ENCODE results near the gene LRIG3. TPM values are rescaled to one million over a fixed set of nuclear protein-coding genes. Genes with fewer than 3 reads are reported as not detected.

The LRIG3 gene
- polyA plus RNA-seq, 4 donors: 3.6 to 32.9 (median 12.7) TPM

DNA sequence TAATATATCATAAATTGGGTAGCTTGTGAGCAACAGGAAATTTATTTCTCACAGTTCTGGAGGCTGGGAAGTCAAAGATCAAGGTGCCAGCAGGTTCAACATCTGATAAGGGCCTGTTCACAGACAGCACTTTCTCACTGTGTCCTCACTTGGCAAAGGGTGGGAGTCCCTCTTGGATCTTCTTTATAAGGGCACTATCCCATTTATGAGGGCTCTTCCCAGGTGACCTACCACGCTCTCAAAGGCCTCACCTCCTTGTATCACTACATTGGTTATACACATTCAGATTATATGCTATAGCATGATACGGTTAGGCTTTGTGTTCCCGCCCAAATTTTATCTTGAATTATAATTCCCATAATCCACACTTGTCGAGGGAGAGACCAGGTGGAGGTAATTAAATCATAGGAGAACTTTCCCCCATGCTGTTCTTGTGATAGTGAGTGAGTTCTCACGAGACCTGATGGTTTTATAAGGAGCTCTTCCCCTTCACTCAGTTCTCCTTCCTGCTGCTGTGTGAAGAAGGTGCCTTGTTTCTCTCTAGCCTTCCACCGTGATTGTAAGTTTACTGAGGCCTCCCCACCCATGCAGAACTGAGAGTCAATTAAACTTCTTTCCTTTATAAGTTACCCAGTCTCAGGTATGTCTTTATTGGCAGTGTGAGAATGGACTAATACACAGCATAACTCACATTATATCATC lies 19.2 kb upstream of the LRIG3 start:
- no peak overlapping the region for H3K27ac ChIP-seq (ENCODE audit: low read depth in 1 of 3, low read length in 2 of 3)
- DNase-seq: no peak
- no peaks in the 10 kb centered on the region for H3K27me3 ChIP-seq (ENCODE audit: control insufficient read depth in 3 of 3, insufficient read depth in 3 of 3, low read length in 3 of 3)
- H3K4me3 ChIP-seq (ENCODE audit: low read depth in 1 of 3, low read length in 3 of 3): no peak overlapping the region
- H3K9me3 ChIP-seq (ENCODE audit: control insufficient read depth in 2 of 2, insufficient read depth in 1 of 2, low read depth in 1 of 2, low read length in 1 of 2): no peaks in the 10 kb centered on the region
- no peaks in the 10 kb centered on the region for H3K36me3 ChIP-seq (ENCODE audit: control insufficient read depth in 3 of 3, insufficient read depth in 2 of 3, low read depth in 1 of 3, low read length in 3 of 3)
- peaks cover 0 to 8% (median 0%) of the 10 kb centered on the region in 3 donors for H3K4me1 ChIP-seq (ENCODE audit: control insufficient read depth in 3 of 3, insufficient read depth in 2 of 3, low read depth in 1 of 3, low read length in 2 of 3)
- no peak for FAIRE-seq
- 55 to 74% (median 61%) methylated on average over 6 of the region's 6 CpGs for WGBS, 3 donors

DNA sequence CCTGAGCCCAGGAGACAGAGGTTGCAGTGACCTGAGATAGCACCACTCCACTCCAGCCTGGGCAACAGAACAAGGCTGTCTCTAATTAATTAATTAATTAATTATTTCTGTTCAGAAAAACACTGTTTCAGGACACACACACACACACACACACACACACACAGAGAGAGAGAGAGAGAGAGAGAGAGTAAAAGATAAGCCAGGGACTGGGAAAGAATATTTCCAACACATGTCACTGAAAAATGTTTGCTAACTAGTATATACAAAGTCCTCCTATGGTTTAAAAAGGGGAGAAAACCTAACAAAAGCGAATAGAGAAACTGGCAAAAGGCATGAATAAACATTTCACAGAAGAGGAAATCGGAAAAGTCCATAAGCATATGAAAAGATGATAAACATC lies 18.1 kb upstream of the LRIG3 start:
- 73 to 90% (median 84%) methylated on average over 2 of the region's 2 CpGs for WGBS, 3 donors
- FAIRE-seq: no peak
- no peaks in the 10 kb centered on the region for H3K36me3 ChIP-seq (ENCODE audit: control insufficient read depth in 3 of 3, insufficient read depth in 2 of 3, low read depth in 1 of 3, low read length in 3 of 3)

DNA sequence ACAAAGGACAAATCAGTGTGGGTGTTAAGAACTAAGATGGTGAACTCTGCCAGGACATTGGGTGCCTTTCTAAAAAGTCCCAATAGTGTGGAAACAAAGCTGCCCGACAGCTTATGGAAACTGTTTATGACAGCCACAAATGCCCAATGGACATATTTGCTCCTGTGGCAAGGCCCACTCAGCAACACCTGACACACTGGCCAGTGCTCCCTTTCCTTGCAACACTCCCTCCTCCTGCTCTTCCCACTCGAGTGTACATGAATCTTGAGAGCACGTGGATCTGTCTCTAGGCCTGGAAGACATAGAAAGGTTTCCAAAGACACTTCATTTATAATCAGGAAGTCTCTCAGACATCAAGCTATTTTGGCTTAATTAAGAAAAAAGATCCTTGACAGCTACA lies 14.2 kb upstream of the LRIG3 start:
- Histone ChIP-seq H3K9me3 (ENCODE audit: control insufficient read depth in 2 of 2, insufficient read depth in 1 of 2, low read depth in 1 of 2, low read length in 1 of 2) (no peaks in the 10 kb centered on the region), H3K4me1 (ENCODE audit: control insufficient read depth in 3 of 3, insufficient read depth in 2 of 3, low read depth in 1 of 3, low read length in 2 of 3) (peaks cover 0 to 1% (median 0%) of the 10 kb centered on the region in 3 donors), H3K27ac (ENCODE audit: low read depth in 1 of 3, low read length in 2 of 3) (no peak overlapping the region), H3K36me3 (ENCODE audit: control insufficient read depth in 3 of 3, insufficient read depth in 2 of 3, low read depth in 1 of 3, low read length in 3 of 3) (no peaks in the 10 kb centered on the region), H3K27me3 (ENCODE audit: control insufficient read depth in 3 of 3, insufficient read depth in 3 of 3, low read length in 3 of 3) (no peaks in the 10 kb centered on the region), H3K4me3 (ENCODE audit: low read depth in 1 of 3, low read length in 3 of 3) (no peak overlapping the region)
- FAIRE-seq (no peak), DNase-seq (no peak)
- WGBS, 3 donors: 68 to 87% (median 81%) methylated on average over 3 of the region's 3 CpGs

More for the DNA sequence above, 18.1 kb upstream of the LRIG3 start:
- H3K4me1 ChIP-seq (ENCODE audit: control insufficient read depth in 3 of 3, insufficient read depth in 2 of 3, low read depth in 1 of 3, low read length in 2 of 3): peaks cover 0 to 7% (median 0%) of the 10 kb centered on the region in 3 donors
- H3K4me3 ChIP-seq (ENCODE audit: low read depth in 1 of 3, low read length in 3 of 3): no peak overlapping the region
- no peaks in the 10 kb centered on the region for H3K27me3 ChIP-seq (ENCODE audit: control insufficient read depth in 3 of 3, insufficient read depth in 3 of 3, low read length in 3 of 3)
- H3K9me3 ChIP-seq (ENCODE audit: control insufficient read depth in 2 of 2, insufficient read depth in 1 of 2, low read depth in 1 of 2, low read length in 1 of 2): no peaks in the 10 kb centered on the region
- DNase-seq: no peak
- H3K27ac ChIP-seq (ENCODE audit: low read depth in 1 of 3, low read length in 2 of 3): no peak overlapping the region

DNA sequence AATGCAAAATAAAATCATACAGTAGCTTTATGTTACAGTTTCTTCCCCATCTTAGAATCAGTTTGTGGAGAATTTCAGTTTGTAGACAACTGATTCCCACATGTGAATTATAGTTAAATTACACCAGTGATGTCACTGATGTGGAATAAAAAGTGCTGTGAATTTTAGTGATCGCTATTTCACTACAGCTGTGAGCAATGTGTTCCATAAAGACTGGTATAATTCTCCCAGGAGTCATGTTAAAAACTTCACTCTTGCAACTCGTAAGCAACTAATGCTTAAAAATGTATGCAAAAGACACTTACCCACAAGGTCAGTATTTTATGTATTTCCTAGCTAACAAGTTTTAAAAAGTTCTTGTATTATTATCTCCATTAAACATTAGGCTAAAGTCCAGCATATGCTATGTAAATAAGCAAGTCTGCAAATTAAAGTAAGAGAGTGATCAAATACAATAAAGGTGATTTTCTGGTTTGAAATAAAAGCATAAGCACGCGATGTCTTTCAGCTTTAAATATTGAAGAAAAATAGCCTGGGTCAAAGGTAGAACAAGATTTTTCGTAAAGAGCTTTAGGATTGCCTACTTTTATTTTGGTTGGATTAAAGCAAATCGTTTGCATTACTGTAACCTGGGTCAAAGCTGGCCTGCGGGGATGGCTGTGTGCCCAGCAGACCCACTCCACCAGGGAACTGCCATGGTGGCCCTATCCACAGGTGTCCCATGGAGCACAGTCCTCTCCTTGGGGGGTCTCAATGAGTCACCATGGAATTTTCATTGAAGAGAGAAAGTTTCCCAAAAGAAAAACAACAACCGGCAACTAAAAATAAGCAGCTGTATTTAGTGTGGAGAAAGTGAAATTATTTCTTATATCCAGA lies 12.7 kb upstream of the LRIG3 start:
- Histone ChIP-seq H3K27me3 (ENCODE audit: control insufficient read depth in 3 of 3, insufficient read depth in 3 of 3, low read length in 3 of 3) (no peaks in the 10 kb centered on the region), H3K36me3 (ENCODE audit: control insufficient read depth in 3 of 3, insufficient read depth in 2 of 3, low read depth in 1 of 3, low read length in 3 of 3) (no peaks in the 10 kb centered on the region), H3K4me3 (ENCODE audit: low read depth in 1 of 3, low read length in 3 of 3) (no peak overlapping the region), H3K4me1 (ENCODE audit: control insufficient read depth in 3 of 3, insufficient read depth in 2 of 3, low read depth in 1 of 3, low read length in 2 of 3) (peaks cover 0 to 1% (median 0%) of the 10 kb centered on the region in 3 donors), H3K27ac (ENCODE audit: low read depth in 1 of 3, low read length in 2 of 3) (no peak overlapping the region), H3K9me3 (ENCODE audit: control insufficient read depth in 2 of 2, insufficient read depth in 1 of 2, low read depth in 1 of 2, low read length in 1 of 2) (no peaks in the 10 kb centered on the region)
- WGBS, 3 donors: 30 to 69% (median 47%) methylated on average over 8 of the region's 8 CpGs
- DNase-seq: no peak
- no peak for FAIRE-seq

DNA sequence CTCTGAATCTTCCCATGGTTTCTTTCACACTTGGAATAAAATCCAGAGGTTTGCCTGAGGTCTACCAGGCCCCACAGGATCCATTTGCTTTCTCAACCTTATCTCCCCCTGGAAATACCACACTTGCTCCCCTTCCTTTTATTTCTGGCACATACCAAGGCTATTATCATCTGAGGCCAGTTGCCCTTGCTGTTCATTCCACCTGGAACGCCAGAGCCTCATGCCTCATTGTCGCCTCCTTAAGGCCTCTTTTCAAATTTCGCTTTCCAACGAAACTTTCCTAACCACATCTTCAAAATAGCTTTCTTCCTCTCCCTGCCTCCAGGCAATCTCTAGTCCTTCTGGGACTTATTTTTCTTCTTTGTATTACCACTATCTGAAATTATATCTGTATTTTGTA lies 11.2 kb upstream of the LRIG3 start:
- Histone ChIP-seq H3K4me3 (ENCODE audit: low read depth in 1 of 3, low read length in 3 of 3) (no peak overlapping the region), H3K9me3 (ENCODE audit: control insufficient read depth in 2 of 2, insufficient read depth in 1 of 2, low read depth in 1 of 2, low read length in 1 of 2) (no peaks in the 10 kb centered on the region), H3K36me3 (ENCODE audit: control insufficient read depth in 3 of 3, insufficient read depth in 2 of 3, low read depth in 1 of 3, low read length in 3 of 3) (no peaks in the 10 kb centered on the region), H3K27ac (ENCODE audit: low read depth in 1 of 3, low read length in 2 of 3) (no peak overlapping the region), H3K4me1 (ENCODE audit: control insufficient read depth in 3 of 3, insufficient read depth in 2 of 3, low read depth in 1 of 3, low read length in 2 of 3) (peaks cover 0 to 1% (median 0%) of the 10 kb centered on the region in 3 donors), H3K27me3 (ENCODE audit: control insufficient read depth in 3 of 3, insufficient read depth in 3 of 3, low read length in 3 of 3) (no peaks in the 10 kb centered on the region)
- FAIRE-seq: no peak
- WGBS, 3 donors: 87 to 93% (median 92%) methylated on average over 4 of the region's 4 CpGs
- DNase-seq: no peak

DNA sequence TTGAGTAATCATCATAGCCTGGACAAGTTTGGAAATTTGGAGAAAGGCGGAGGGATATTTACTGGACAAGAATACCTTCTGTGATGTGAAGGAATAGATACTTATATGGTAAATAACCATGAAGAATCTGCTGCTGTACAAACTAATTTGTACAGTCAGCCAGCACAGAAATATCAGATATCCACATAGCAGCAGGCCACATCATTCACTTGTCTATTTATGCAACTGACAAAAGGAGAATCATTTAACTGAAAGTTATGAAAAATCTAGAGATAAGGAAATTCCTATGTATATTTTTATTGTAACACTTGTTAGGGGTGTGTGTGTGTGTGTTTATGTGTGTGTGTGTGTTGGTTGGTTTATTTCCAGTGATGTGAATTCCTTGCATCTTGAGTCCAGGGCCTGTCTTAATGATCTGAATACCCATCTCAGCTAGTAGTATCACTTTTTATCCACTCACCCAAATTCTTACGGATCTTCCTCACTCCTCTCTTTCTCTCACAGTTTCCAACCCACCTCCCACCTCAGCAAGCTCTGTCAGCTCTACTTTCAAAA lies 10.5 kb upstream of the LRIG3 start:
- Histone ChIP-seq H3K27me3 (ENCODE audit: control insufficient read depth in 3 of 3, insufficient read depth in 3 of 3, low read length in 3 of 3) (no peaks in the 10 kb centered on the region), H3K4me1 (ENCODE audit: control insufficient read depth in 3 of 3, insufficient read depth in 2 of 3, low read depth in 1 of 3, low read length in 2 of 3) (peaks cover 0 to 5% (median 1%) of the 10 kb centered on the region in 3 donors), H3K27ac (ENCODE audit: low read depth in 1 of 3, low read length in 2 of 3) (no peak overlapping the region), H3K9me3 (ENCODE audit: control insufficient read depth in 2 of 2, insufficient read depth in 1 of 2, low read depth in 1 of 2, low read length in 1 of 2) (no peaks in the 10 kb centered on the region), H3K36me3 (ENCODE audit: control insufficient read depth in 3 of 3, insufficient read depth in 2 of 3, low read depth in 1 of 3, low read length in 3 of 3) (no peaks in the 10 kb centered on the region), H3K4me3 (ENCODE audit: low read depth in 1 of 3, low read length in 3 of 3) (no peak overlapping the region)
- FAIRE-seq (no peak), DNase-seq (no peak)
- WGBS, 3 donors: 94 to 97% (median 96%) methylated on average over 2 of the region's 2 CpGs

DNA sequence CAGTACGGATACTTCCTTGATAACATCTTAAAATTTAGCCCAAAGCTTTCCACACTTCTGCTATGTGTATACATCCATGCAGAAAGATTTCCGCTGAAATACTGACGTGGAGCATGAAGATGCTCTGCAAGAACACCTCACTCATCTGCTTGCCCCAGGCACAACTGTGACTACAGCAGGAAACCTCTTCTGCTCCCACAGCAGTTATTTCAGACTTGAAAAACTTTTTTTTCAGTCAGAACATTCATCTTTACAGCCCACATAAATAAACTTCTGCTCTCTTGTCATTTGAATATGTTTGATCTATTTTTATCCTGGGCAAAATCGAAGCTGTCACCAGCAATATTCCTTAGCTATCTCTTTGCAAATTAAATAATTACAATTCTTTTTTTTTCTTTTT lies 6.8 kb upstream of the LRIG3 start:
- Histone ChIP-seq H3K27me3 (ENCODE audit: control insufficient read depth in 3 of 3, insufficient read depth in 3 of 3, low read length in 3 of 3) (no peaks in the 10 kb centered on the region), H3K36me3 (ENCODE audit: control insufficient read depth in 3 of 3, insufficient read depth in 2 of 3, low read depth in 1 of 3, low read length in 3 of 3) (no peaks in the 10 kb centered on the region), H3K4me1 (ENCODE audit: control insufficient read depth in 3 of 3, insufficient read depth in 2 of 3, low read depth in 1 of 3, low read length in 2 of 3) (peaks cover 0 to 24% (median 5%) of the 10 kb centered on the region in 3 donors), H3K4me3 (ENCODE audit: low read depth in 1 of 3, low read length in 3 of 3) (no peak overlapping the region), H3K27ac (ENCODE audit: low read depth in 1 of 3, low read length in 2 of 3) (no peak overlapping the region), H3K9me3 (ENCODE audit: control insufficient read depth in 2 of 2, insufficient read depth in 1 of 2, low read depth in 1 of 2, low read length in 1 of 2) (no peaks in the 10 kb centered on the region)
- no peak for DNase-seq
- 45 to 58% (median 55%) methylated on average over 4 of the region's 4 CpGs for WGBS, 3 donors
- no peak for FAIRE-seq

DNA sequence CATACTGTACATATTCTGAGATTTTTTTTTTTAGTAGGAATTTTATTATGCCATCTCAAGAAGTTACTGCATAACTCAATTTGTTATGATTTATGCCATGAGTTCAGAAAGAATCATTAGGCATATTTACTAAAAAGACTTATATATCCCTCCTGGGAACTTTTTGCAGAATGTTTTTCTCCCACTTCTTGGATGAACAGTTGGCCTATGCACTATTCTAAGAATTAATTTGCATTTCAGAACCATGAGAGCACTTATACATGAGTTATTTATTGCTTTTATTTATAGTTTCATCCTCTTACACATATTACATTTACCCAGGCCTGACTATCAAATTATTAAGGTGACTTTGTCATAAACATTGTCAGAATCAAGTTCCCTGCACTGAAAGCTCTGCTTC lies 6.3 kb upstream of the LRIG3 start:
- no peak for DNase-seq
- no peak for FAIRE-seq
- Histone ChIP-seq H3K27me3 (ENCODE audit: control insufficient read depth in 3 of 3, insufficient read depth in 3 of 3, low read length in 3 of 3) (no peaks in the 10 kb centered on the region), H3K4me3 (ENCODE audit: low read depth in 1 of 3, low read length in 3 of 3) (no peak overlapping the region), H3K9me3 (ENCODE audit: control insufficient read depth in 2 of 2, insufficient read depth in 1 of 2, low read depth in 1 of 2, low read length in 1 of 2) (no peaks in the 10 kb centered on the region), H3K4me1 (ENCODE audit: control insufficient read depth in 3 of 3, insufficient read depth in 2 of 3, low read depth in 1 of 3, low read length in 2 of 3) (peaks cover 0 to 26% (median 5%) of the 10 kb centered on the region in 3 donors), H3K36me3 (ENCODE audit: control insufficient read depth in 3 of 3, insufficient read depth in 2 of 3, low read depth in 1 of 3, low read length in 3 of 3) (no peaks in the 10 kb centered on the region), H3K27ac (ENCODE audit: low read depth in 1 of 3, low read length in 2 of 3) (no peak overlapping the region)

Measured in small intestine (tissue), 7 donors.